GM18858 (cell line): ENCODE results near the gene ATP6V1G1.
"Not testable (repeated sequence)": the region's sequence is repeated elsewhere in the genome, so short reads cannot be mapped to it uniquely, and the experiment has no call there.

Source experiments
- ATAC-seq: cut with Tn5 transposase; IDR thresholded peaks from one replicate; pipeline ENCODE4 v1.9.1; 2021; ENCODE audit not compliant: unreplicated experiment

ATP6V1G1 gene

DNA sequence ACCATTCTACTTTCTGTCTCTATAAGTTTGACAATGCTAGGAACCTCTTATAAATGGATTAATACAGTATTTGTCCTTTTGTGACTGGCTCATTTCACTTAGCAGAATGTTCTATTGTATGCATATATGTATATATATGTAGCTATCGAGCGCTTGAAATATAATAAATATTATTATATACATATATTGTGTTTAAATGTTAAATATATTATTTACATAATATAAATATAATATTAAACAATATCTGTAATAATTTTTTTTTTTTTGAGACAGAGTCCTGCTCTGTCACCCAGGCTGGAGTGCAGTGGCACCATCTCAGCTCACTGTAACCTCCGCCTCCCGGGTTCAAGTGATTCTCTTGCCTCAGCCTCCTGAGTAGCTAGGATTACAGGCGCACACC lies 9.4 kb upstream of the ATP6V1G1 start:
- not testable (repeated sequence) for ATAC-seq

DNA sequence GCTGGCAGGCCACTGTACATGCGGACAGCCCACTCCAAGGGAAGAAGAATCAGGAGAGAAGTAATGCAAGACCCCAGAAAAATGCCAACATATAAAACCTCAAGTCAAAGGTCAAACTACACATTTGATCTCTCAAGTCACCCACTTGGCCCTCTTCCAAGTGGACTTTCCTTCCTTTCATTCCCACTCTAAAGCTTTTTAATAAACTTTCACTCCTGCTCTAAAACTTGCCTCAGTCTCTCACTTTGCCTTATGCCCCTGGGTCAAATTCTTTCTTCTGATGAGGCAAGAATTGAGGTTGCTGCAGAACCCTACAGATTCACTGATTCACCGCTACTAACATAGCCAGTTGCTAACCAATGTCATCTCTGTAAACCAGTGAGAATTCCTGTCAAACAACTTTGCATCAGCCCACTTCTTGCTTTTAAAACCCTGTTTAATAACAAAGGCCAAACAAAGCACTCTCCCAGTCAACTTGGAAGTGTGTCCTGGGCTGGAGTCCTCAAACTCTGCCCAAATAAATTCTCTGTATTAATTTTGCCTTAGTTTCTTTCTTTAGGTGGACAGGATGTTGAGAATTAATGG lies 6.9 kb upstream of the ATP6V1G1 start:
- no peak for ATAC-seq

DNA sequence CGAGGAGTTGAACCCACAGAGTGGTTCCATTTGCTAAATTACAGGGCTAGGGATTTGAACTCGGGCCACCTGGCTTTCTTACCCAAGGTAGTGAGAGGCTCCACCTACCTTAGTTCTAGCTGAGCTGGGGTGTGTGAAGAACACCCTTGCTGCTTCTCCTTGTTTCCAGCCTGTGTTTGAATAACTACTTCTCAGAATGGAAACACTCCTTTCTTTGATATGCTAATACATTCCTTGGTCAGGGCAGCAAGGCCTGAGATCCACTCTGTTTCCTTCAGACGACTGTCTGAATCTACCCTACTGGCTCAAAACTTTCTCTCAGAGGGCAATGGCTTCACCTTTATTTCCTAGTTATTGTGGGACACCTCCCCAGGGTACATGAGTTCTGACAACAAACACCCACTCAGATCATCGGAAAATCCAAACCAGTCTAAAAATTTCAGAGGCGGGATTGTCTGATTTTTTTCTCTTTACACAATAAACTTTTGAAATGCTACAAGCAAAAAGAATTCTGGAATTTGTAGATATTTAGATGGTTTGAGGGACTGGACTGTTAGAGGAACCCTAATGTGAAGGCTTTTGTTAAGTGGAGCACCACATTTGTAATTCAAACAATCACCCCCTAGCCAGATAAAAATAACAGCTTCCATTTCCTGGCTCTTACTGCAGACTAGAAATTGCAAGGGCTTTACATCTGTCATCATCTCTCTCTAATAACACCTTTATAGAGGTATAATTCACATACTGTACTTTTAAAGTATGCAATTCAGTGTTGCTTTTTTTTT lies 4.0 kb upstream of the ATP6V1G1 start:
- ATAC-seq, result no peak

DNA sequence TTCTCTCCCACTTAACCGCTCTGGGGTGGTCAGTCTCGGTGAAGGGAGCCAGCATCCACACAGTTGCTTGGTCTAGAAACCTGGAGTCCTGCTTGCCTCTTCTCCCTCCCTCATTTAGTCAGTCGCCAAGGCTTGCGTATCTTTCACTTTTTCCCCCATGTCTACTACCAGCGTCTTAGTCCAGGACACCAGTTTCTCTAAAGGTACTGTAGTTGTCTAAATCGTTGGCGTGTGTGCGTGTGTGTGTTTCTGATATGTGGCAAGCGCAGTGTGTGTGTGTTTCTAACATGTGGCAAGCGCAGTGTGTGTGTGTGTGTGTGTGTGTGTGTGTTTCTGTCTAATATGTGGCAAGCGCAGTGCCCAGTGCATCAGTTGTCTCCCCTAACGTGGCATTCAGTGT lies 641 bp downstream of the ATP6V1G1 start:
- ATAC-seq, result no peak

DNA sequence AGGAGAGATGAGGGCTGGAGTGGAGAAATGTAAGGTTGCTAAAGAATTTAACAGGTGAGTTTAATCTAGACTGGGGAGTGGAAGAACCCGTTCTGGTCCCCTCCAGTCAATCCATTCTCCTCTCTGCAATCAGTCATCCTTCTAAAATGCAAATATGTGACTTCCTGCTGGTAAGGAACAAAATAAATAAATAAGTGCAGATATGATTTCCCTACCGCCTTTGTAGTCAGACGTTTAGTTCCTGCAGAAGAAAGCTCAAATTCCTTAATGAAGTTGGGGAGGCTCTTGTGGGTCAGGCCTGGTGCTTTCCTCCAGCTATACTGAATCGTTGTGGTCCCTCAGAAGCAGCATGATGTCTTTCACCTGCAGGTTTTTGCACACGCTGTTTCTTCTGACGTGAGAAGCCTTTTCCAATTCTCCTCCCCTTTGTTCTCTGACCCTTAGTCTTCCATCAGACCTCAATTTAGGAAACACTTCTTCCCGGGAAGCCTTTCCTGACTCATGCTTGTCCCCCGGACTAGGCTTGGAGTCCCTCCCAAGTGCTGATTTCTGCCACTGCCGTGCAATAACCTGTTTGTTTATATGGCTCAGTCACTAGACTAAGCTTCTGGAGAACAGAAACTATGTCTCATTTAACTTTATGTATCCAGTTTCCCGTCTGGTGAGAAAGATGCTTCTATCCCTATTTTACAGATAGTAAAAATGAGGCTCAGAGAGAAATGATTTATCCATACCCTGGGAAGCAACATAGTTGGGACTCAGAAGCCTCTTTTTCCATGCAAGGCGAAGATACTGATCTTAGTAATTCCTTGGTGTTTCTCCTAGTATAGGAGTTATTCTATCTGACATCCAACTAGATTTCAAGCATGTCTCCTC lies 1.3 kb downstream of the ATP6V1G1 start:
- ATAC-seq, result no peak

DNA sequence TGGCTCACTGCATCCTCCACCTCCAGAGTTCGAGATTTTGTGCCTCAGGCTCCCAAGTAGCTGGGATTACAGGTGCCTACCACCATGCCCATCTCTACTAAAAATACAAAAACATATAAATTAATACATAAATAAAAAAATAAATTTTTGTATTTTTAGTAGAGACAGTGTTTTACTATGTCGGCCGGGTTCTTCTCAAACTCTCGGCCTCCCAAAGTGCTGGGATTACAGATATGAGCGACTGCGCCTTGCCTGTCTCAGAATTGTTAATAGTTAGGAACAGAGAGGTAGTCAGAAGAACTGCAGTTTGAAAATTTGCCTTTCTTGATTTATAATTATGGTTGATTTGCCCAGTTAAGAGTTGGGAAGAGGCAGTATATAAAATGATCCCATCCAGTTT lies 2.8 kb downstream of the ATP6V1G1 start:
- ATAC-seq, result no peak

DNA sequence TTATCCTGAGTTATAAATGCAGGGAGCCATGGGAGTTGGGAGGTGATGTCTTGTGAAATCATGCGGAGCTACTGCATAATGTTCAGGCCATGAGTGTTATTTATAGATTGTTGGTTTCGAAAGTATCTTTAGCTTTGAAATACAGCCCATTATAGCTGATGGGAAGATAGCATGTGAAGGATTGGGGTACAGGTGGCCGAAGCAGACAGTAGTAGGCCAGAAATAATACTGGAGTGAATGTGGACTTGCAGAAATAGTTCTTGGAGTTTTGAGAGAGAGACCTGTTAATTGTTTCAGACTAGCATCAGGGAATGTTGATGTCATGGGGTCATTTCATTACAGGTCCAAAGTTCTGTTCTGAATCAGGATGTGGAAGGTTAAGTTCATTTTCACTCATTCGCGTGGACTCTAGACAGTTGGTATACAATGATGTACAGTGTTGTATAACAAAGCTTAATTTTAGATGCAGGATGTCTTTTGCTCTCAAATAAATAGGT lies 3.8 kb downstream of the ATP6V1G1 start:
- ATAC-seq, result no peak

DNA sequence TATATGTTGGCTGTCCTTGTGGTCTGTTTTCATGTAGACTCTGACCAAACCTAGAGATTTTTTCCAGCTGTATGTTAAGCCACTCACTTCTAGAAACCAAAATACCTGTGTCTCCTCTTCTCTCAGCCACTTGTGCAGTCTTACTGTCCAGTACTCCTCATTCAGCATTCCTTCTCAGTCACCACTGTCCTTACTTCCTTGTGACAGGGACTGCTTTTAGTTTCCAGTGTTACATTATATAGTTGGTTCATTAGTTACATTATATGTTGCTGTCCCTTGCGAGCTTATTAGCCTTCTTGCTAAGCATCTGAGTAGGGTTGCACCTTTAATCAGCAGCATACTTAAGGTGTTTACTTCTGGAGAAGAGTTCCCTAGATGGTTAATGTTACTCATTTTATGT lies 4.3 kb downstream of the ATP6V1G1 start:
- ATAC-seq, result no peak

DNA sequence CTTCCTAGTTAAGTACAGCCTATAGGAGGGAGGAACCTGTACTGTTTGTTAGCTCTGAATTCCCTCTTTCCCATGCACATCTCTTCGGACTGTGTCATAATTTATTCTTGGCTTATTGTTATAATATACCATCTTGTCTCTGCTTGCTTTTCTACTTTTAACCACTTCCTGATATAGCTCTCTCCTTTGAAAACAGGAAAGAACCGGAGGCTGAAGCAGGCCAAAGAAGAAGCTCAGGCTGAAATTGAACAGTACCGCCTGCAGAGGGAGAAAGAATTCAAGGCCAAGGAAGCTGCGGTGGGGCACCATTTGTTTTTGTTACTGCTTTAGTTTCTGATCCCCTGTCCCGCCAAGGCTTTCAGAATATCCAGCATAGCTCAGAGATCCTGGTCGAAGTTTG lies 4.8 kb downstream of the ATP6V1G1 start:
- ATAC-seq, result no peak

DNA sequence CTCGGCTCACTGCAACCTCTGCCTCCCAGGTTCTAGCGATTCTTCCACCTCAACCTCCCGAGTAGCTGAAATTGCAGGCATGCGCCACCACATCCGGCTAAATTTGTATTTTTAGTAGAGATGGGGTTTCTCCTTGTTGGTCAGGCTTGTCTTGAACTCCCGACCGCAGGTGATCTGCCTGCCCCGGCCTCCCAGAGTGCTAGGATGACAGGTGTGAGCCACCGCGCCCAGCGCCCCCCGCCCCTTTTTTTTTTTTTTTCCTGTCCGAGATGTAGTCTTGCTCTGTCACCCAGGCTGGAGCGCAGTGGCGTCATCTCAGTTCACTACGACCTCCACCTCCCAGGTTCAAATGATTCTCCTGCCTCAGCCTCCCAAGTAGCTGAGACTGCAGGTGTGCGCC lies 6.6 kb downstream of the ATP6V1G1 start:
- ATAC-seq, result no peak

DNA sequence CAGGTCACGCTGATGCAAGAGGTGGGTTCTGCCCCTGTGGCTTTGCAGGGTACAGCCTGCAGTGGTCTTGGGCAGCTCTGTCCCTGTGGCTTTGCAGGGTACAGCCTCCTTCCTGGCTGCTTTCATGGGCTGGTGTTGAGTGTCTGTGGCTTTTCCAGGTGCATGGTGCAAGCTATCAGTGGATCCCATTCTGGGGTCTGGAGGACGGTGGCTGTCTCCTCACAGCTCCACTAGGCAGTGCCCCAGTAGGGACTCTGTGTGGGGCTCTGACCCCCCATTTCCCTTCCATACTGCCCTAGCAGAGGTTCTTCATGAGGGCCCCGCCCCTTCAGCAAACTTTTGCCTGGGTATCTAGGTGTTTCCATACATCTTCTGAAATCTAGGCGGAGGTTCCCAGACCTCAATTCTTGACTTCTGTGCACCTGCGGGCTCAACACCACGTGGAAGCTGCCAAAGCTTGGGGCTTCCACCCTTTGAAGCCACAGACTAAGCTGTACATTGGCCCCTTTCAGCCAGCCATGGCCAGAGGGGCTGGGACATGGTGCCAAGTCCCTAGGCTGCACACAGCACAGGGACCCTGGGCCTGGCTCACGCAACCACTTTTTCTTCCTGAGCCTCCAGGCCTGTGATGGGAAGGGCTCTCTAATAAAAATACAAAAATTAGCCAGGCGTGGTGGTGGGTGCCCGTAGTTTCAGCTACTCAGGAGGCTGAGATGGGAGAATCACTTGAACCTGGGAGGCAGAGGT lies 13.1 kb downstream of the ATP6V1G1 start:
- not testable (repeated sequence) for ATAC-seq

DNA sequence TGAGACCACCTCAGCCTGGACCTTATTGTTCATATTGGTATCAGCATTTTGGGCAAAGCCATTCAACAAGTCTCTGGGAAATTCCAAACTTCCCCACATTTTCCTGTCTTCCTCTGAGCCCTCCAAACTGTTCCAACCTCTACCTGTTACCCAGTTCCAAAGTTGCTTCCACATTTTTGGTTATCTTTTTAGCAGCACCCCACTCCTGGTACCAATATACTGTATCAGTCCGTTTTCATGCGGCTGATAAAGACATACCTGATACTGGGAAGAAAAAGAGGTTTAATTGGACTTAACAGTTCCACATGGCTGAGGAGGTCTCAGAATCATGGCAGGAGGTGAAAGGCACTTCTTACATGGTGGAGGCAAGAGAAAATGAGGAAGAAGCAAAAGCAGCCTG lies 14.2 kb downstream of the ATP6V1G1 start:
- ATAC-seq, result not testable (repeated sequence)

DNA sequence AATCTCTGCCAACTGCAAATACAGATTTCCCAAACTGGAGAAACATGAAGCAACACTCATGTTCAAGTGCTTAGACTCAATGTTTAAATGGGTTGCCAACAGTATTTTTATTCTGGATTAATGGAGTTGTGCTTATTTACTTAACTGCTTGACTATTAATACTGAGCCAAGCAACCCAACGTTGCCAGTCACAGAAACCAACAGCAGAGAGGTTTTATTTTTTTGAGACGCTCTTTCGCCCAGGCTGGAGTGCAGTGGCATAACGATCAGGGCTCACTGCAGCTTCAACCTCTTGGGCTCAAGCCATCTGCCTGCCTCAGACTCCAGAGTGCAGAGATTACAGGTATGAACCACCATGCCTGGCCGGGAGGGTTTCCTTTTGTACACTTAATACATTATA lies 15.1 kb downstream of the ATP6V1G1 start:
- no peak for ATAC-seq

DNA sequence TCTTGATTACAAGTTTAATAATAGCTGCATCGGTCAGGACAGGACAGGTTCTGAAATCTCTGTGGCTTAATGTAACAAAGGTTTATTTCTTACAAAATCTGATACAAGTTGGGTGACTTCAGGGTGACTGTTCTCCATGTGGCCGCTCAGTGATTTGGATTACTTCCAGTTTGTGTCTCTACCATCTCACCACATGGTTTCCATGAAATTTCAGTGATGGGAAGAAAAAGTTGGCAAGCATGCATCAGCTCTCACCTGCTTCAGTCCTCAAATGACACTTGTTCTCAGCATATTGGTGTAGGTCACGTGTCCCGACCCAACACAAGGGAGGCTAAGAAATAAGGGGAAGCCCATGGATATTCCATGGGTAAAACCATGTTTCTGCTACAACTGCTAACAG lies 15.7 kb downstream of the ATP6V1G1 start:
- no peak for ATAC-seq

DNA sequence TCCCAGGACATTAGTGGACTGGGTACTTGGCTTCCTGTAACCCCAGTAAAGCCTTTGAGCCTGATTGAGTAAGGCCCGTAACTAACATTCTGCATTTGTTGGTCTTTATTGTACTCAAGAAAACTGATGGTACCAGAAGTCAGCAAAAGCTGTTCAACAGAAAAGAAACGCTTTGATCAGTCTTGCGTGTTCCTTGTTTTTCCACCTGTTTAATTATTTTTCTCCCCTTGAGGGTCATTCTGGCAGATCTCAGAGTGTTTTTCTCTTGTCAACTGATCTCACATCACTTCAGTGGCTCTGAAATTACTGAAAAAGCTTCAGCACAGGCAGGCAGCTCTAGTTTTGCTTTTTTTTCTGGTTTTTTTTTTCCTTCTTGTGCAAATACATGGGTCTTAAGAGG lies 17.4 kb downstream of the ATP6V1G1 start:
- ATAC-seq, result no peak

DNA sequence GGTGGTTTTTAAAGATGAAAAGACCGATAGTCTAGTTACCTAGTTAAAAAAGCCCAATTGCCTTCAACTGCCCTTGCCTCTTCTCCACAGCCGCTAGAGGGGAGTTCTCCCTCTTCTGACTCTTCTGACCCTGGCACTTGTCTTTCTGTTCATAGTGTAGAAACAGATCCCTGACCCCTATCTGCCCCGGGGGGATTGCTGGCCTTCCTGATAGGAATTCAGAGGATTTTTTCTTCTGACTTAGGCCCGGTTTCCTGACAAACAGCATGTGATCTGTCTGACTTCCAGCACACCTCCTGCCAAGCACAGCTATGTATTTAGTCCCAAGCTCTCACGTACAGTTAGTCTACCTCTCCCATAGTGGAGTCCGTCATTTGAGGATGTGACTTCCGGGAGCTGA lies 18.5 kb downstream of the ATP6V1G1 start:
- ATAC-seq, result no peak

DNA sequence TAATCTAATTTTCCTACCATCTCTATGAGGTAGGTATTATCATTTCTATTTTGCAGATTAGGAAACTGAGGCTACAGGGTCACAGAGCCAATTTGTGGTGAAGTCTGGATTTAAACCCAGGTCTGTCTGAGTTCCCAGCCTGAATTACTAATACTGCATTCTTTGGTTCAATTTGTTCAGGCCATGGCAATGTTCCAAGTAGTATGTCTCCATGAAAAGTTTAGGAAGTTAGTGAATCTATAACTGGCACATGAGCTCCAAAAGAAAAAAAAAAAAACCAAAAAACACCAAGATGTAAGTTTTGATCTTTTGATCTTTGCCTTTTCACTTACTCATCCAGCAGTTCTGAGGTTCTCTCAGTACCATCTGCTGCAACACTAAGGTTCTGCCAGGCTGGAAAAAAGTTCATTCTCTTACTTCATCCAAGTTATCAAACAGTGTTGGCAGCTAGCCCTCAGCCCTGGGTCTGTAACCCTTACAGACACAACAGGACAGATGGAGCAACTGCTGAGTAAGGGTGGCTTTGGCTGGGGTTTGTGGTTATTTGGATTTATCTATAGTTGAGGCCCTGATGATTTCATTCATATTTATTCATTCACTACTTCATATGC lies 19.1 kb downstream of the ATP6V1G1 start:
- ATAC-seq, result no peak

DNA sequence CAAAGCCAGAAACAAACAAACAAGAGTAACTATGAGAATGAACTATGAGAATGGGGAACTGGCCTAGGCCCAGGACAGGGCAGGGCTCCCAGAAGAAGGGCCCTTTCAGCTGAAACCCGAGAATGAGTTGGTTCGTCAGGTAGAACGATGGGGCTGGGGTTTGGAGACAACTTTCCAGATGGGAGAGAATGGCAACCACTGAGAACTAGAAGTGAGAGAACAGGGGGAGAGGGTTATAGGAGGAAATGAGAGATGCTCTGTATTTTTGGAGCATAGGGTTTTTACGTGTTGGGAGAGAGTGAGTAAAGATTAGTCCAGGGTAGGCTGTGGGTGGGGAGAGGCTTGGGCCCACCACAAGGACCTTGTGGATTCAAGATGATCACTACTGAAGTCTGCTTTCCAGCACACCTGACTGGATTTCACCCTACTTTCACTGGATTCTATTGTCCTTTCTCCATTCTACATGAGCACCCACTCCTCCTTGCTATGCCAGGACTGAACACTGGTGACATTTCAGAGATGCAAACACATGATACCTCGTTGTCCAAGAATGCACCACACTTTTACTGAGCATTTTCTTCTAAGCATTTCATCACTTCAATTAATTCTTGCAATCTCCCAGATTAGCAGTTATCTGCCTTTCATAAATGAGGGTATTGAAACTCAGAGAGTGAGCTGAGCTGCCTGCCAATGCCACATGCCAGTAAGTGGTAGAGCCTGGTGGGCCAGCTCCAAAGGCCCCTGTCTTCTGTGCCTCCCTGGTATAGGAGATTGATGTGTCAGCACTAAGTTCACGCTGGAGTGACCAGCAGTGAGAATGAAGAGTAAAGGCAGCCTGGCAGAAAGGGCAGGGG lies 20.3 kb downstream of the ATP6V1G1 start:
- ATAC-seq, result peak; percentile 43

DNA sequence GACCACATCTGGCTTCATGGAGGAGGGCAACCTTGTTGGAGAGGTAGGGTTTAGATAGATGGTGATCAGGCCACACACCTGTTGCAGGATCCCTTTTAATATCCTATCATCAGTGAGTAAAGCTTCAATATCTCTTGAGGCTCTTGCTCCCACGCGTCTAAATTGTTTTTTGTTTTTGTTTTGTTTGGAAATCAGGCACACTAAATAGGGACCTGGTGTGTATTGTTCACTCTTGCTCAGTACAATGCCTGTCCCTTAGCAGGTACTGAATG lies 20.9 kb downstream of the ATP6V1G1 start:
- no peak for ATAC-seq
